ENCODE measurements around the gene DLGAP5. TPM values are rescaled to one million over a fixed set of nuclear protein-coding genes. Genes with fewer than 3 reads are reported as not detected.

The DLGAP5 gene
- polyA plus RNA-seq, 3 donors: 30.4 to 33.1 (median 32.8) TPM

DNA sequence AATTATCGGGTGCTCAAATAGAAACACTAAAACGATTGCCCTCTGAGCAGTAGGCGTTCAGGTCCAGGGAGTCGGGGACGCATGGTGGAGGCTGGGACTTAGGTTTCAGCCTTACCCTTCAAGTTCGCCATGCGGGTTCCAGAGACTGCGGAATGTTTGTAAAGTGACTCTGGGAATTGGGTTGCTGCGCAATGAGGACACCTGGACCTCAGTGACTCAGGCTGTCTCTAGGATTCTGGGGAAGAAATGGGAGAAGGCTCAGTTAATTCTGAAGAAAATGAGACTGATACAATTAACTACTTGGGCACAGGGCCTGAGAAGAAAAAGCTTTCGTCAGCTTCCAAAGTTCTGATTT lies 61.2 kb downstream of the DLGAP5 start:
- no peak for DNase-seq (ENCODE audit: low read depth in 3 of 3, low spot score in 2 of 3)

DNA sequence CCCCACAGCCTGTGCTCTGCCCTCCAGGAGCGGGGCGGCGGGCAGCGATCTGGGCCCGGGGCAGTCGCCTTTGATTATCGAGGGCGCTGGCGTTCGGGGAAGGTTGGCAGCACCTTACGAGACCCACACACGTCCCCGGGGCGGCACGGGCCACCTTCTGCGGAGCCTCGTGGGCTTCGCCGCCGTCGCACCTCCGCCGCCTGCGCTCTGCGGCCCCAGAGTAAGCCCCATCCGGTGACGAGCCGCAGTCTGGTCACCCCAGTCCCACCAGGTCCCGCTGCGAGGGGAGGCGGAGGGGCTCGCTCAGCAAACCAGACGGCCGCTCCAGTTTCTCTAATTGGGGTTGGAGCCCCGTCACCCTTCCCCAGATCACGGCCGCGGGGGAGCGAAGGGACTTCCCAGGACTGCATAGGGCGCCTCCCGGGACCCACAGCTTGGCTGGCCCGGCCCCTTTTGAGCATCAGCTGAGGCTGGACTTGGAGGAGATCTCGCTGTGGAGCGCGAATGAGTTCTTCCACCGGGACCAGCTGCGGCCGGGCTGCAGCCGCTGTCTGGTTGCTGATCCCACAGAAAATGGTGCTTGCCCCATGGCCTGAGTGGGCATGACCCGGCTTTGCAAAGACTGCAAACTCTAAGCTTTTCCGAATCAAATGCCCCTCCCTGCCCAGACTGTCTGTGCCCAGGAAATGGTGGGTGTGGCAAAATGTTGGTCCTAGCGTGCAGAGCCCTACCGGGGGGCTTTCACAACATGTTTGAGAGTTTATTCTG lies 61.8 kb downstream of the DLGAP5 start:
- DNase-seq (ENCODE audit: low read depth in 3 of 3, low spot score in 2 of 3): no peak

DNA sequence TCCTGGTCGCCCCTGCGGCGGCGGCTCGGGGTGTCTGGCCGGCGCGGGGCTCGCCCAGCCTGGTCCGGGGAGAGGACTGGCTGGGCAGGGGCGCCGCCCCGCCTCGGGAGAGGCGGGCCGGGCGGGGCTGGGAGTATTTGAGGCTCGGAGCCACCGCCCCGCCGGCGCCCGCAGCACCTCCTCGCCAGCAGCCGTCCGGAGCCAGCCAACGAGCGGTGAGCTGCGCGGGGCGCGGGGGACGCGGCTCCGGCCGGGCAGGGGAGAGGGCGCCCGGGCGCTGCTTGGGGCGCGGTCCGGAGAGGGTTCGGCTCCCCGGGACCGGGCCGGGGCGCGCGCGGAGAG lies 62.3 kb downstream of the DLGAP5 start, which contains the start of gene LGALS3:
Gene LGALS3 (plus strand): TSS at position 167 of the 342 bp plus-strand sequence. CDS start 8,122 bp downstream, outside the sequence.
- DNase-seq (ENCODE audit: low read depth in 3 of 3, low spot score in 2 of 3): no peak

DNA sequence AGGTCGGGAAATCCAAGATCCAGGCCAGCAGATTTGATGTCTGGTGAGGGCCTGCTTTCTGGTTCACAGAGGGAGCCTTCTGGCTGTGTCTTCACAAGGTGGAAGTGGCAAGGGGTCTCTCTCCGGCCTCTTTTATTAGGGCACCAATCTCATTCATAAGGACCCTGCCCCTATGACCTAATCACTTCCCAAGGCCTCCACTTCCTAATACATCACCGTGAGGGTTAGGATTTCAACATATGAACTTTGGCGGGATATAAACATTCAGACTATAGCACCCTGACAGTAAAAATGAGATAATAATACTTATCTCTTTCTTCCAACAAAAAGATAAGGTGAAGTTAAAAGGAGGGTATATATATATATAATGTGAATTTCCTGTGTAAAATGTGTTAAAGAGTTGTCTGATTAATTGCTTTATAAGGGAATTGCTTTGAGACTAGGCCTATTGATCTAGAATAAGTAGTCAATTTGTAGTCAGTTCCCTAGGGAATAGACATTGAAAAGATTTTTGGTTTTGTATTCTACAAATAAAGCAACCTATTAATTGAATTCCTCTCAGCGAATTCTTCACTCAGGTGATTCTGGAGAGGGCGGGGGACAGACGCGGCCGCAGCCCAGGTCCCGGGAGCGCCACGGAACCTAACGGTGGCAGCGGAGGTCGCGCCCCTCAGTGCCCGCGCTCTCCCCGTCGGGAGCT lies 62.8 kb downstream of the DLGAP5 start:
- no peak for DNase-seq (ENCODE audit: low read depth in 3 of 3, low spot score in 2 of 3)

DNA sequence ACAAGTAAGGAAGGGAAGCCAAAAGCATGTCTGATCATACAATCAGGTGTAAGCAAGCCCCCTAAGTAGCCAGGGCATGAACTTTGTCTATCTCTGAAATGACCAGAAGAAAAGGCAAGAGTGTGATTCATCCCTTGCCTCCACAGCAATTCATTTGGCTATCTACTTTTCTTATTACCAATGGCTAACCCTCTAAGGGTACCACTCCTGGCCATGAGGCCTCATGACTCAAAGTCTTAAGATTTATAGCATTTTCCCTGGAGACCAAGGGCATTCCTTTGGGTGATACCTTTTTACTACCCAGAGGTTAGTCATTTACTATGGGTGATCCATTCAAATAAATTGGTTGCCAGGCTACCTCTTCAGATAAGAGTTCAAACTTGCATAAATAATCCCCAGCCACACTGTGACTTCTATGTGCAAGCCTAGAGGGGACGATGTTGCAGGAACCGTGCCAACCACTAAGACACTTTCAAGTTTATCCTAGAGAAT lies 63.9 kb downstream of the DLGAP5 start:
- DNase-seq (ENCODE audit: low read depth in 3 of 3, low spot score in 2 of 3): no peak

DNA sequence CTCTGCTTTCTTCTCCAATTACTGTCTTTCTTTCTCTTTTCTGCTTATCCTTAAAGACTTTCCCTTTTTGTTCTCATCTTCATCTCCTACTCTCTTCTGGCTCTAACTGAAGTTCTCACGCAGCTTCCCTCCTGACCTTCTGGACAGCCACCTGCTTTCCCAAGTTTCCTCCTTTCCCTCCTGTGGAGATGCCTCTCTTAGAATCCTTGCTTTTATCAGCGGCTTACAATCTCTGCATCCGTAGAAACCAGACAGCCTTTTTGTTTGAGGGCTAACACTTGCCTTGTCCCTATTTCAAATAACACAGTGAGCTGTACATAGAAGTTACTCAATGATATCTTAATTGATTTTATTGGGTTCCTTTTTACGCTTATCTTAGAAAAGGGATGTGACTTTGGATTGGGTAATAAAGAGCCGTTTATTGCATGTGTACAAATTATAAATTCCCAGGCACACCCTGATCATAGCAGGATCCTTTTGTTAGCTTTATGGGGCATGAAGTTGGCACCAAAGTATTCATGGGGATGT lies 64.4 kb downstream of the DLGAP5 start:
- no peak for DNase-seq (ENCODE audit: low read depth in 3 of 3, low spot score in 2 of 3)

DNA sequence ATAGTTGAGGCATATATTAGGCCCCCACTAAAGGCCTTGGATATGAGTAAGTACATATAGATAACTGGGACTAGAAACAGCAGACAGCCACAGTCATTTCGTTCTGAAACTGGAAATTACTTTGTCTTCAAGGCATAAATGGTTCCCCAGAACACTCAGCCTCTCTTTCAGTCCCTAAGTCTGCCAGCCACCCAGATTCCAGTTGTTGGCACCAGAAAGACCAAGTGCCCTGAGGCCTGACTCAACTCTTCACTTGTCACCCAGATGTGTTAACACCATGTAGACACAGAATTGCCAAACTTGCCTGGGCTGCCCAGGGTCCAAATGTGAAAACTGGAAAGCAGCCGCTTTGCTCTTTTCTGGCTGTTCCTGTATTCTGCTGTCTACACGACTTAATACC lies 65.4 kb downstream of the DLGAP5 start:
- no peak for DNase-seq (ENCODE audit: low read depth in 3 of 3, low spot score in 2 of 3)

DNA sequence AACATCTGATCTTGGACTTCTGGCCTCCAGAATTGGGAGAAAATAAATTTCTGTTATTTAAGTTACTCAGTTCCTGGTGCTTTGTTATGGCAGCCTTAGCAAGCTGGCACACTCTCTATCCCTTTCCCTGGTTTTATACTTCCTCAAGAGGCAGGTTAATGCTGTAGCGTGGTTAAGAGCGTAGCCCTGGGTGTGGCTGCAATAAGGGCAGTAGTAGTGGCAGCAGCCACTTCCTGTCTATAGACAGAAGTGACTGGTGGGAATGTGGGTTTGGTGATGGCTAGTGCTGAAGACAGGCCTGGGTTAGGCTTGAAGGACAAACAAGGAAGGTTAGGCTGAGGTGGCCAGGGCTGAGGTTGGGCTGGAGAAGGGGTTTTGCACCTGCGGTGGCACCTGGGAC lies 66.0 kb downstream of the DLGAP5 start:
- DNase-seq (ENCODE audit: low read depth in 3 of 3, low spot score in 2 of 3): no peak

DNA sequence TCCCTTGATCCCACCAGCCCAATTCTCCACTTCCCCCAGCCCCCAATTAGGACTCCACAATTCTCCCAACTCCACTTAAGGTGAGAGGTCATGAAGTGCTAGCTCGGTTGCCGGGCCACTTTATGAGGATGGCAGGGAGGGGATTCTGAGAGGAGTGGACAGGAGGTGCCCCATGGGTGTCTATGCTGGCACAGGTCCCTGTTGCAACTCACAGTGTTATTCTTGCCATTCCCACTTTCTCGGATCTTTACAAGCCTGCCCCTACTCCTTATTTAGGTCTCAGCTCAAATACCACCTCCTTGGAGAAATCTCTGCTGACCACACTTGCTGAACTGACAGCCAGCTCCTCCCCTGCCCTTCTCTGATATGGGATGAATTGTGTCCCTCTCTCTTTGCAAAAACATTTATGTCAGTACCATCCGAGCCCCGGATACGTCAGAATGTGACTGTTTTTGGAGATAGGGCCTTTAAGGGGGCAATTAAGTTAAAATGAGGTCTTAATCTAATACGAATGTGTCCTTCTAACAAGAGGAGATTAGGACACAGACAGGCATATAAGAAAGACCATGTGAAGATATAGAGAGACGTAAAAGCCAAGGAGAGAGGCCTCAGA lies 66.5 kb downstream of the DLGAP5 start:
- DNase-seq (ENCODE audit: low read depth in 3 of 3, low spot score in 2 of 3): no peak

DNA sequence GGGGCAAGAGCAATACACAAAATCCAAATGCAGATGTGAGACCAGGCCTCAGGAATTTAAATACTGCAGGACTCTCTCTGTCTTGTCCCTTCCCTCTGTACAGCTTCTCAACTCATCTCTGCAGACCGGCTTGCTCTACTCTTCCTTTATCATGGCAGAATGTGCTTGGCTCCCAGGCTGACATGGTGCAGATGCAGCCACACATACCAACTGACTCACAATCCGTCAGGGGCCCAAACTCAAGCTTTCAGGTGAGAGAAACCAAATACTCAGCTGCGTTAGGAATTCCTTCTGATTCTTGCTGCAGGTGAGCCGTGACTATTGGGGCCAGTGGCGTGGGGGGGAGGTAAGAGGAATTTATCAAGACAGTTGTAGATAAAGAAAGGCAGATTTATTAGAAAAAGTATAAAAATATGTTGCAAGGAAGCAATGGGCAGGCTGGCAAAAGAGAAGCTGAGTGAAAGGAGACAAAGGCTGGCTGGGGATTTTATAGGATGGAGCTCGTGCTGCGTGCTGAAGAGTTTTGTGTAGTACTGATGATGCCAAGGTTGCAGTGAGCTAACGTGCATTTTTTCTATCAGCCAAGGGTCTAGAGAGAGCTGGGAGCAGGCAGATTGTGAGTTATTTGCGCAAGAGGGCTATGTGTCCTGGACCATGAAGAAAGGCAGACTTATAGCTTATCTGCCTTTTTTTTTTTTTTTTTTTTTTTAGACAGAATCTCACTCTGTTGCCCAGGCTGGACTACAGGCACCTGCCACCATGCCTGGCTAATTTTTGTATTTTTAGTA lies 67.3 kb downstream of the DLGAP5 start:
- no peak for DNase-seq (ENCODE audit: low read depth in 3 of 3, low spot score in 2 of 3)

DNA sequence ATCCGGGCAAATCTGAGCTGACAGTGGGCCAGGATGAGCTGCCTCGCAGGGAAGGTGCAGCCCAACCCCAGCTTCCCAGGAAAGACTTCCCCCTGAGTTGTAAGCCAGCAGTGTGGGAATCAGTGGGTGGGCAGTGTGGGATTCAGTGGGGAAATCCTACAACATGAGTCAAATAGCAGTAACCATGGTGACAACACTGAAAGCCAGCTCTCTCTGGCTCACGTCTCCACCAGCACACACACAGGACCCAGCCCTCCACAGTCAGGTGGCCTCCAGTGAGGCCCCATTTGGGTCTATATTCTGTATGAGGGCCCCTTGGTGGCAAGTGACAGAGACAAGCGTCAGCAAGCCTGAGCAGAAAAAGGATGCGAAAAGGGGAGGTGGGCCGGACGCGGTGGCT lies 68.3 kb downstream of the DLGAP5 start:
- no peak for DNase-seq (ENCODE audit: low read depth in 3 of 3, low spot score in 2 of 3)

DNA sequence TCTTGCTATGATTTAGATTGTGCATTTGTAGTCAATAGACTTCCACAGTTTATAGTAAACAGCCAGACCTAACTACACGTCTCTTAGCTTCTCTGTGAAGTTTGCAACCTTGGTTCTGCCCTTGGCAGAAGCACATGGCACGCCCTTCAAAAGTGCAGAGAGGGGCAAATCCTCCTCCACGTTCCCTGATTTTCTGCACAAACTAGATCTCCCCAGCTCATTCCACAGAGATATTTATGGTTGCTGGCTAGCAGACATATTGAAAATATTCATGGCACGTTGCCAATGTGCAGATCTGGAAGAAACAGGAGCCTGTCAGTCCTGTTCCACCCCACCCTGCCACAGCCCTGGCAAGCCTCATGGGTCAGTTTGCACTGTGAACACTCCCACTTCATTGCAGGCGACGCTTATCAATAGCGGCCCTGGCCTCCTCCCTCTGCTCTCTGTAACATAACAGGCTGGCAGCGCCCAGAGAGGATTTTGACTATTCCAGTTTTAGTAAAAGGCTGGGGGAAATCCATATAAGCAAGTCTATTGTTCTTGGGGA lies 68.9 kb downstream of the DLGAP5 start:
- no peak for DNase-seq (ENCODE audit: low read depth in 3 of 3, low spot score in 2 of 3)

DNA sequence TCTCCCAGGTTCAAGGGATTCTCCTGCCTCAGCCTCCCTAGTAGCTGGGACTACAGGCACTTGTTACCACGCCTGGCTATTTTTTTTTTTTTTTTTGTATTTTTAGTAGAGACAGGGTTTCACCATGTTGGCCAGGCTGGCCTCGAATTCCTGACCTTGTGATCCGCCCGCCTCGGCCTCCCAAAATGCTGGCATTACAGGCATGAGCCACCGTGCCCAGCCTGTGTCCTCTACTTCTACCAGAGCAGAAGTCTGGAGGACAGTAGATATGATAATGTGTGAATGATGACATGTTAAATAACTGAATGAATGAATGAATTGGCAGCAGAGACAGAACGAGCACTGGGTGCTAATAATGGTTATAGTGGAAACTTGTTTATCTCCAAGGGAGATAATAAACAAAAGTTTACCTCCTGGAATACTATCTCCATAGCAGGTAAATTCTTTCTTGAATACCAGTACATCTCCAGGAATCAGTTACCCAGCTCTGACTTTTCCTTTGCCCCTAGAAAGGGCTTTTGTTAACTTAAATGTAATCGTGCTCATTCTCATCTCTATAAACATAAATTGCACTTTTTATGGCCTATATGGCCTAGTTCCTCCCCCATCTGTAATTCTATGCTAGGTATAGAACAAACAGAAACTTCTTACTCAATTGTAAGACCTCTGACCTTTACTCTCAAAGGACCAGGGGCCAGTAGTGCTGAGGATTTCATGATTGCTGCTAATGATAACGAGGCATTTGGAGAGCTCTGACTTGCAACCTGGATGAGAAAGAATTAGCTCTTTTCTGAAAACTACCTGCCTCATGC lies 69.6 kb downstream of the DLGAP5 start:
- no peak for DNase-seq (ENCODE audit: low read depth in 3 of 3, low spot score in 2 of 3)

DNA sequence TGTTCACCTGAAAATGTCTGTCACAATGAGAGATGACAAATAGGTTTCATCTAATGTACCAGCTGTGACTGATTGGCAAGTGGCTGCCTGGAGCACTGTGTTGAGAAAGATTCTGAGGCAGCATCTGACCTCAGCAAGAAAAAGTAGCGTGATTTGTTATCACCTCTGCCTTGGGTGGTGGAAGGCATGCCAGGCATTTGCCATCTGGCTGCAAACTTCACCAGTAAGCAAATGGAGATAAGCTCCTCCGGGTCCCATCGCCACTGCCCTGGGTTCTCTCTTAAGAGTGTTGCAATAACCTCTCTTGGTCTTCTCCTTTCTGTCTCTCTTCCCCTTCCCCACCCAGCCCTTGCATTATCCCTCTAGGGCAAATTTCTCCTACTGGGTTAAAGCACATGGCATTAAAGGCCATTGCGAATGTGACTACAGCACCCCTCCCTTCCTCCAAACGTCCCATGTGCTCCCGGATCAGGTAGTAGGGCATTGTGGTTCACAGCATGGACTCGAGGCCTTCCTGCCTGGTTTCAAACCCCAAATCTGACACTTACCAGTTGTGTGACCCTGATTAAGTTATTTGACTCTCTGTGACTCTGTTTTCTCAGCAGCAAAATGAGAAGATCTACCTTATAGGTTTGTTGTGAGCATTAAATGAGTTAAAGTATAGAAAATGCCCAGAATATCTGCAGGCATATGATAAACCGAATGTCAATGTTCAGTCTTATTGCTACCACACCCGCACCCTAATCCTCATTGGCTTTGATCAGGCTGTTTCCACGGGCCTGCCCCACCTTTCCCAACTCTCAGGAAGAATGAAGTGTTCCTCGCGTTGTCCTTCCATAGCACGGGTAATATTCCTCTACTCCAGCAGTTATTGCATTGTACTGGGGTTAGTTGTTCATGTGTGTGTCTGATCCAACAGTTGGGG lies 70.6 kb downstream of the DLGAP5 start:
- DNase-seq (ENCODE audit: low read depth in 3 of 3, low spot score in 2 of 3): no peak

DNA sequence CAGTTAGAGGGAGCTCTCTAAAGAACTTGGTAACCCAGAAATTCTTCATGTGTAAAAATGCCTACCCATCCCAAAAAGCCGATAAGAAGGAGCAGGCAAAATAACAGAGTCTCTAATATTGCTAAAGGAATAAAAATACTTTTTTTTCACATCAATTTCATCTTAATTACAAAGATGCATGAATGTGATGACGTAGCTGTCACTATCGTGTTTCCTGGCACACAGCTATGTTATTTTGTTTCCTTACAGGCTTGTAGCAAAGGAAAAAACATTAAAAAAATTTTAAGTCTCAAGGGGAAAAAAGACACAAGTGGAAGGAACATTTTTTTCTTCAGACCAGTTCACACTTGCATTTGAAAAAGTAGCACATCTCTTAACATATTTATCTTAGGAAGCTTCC lies 72.6 kb downstream of the DLGAP5 start:
- DNase-seq (ENCODE audit: low read depth in 3 of 3, low spot score in 2 of 3): no peak

DNA sequence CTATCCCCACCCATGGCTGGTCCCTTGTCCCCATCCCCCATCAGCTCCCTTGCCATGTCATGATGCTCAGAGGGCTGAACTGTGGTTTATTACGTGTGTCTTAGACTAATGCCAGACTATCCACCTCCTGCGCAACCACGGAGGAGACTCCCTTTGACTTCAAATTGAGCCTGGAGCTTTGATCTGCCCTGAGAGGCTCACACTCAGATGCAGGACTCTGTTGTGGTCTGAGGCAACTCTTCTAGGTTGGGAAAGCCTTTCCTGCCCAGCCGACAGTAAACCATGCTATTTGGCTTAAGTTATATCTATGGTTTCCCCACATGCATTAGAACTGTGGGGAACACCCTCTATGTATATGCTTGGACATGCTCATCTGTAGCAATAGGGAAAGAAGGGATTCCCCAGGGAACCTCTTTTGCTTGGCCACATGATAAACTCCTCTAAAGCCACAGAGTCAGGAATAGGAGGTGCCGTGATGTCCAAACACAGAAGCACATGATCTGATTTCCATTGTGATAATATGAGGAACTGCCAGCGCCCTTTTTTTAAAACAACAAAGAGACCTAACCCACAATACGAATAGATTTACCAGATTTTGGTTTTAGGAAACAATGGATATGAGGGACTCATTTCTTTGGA lies 73.5 kb downstream of the DLGAP5 start:
- DNase-seq (ENCODE audit: low read depth in 3 of 3, low spot score in 2 of 3): no peak

DNA sequence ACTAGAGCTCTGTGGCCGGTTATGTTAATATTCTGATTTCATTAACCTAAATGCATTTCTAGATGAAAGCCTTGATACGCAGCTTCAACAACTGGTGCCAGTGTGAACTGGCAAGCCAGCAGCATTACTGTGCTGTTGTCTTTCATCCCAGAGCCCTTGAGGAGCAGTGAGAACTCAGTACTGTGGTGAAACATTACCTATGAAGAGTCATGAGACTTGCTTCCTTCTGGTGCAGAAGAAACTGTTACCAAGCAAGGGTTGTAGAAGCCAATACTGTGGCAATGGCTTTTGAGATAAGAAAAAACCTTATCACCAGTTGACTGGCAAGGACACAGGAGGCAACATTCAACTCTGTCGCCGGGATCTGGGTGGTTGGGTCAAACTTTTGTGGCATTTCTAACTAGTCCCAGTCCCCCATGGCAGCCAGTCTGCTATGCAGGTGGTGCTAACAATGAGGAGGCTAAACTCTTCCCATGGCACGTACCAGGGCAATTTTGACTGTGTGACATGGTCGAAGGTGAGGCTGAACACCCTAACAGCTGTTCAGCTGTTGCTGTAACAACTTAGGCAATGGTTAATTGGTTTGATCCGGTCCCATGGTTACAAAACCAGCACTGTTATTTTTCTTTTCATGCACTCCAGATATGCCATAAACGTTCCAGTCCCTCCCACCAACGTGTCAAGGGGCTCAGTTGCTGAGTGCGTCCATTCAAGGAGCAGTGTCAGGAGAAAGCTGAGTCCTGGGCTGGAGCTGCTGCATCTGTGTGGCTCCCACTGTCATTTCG lies 74.9 kb downstream of the DLGAP5 start:
- no peak for DNase-seq (ENCODE audit: low read depth in 3 of 3, low spot score in 2 of 3)
